Neuronal stem cell (in vitro differentiated cells): ENCODE measurements around the gene TTLL10.

ENCODE experiments used
- DNase-seq: peaks from one replicate; pipeline ENCODE4 v3.0.0-alpha.2; 2013; ENCODE audit warnings: low spot score
- H2AFZ ChIP-seq: one replicate; pipeline ENCODE4 v1.6.1; 2013; ENCODE audit warnings: mild to moderate bottlenecking, low read length, inconsistent platforms
- H2AK5ac ChIP-seq: 2 replicates; pipeline ENCODE4 v1.6.1; 2013; ENCODE audit warnings: low read depth, mild to moderate bottlenecking, inconsistent platforms, low read length, moderate library complexity, mixed read lengths
- H2BK120ac ChIP-seq: 2 replicates; pipeline ENCODE4 v1.6.1; 2013; ENCODE audit warnings: low read depth, mild to moderate bottlenecking, inconsistent platforms, low read length, moderate library complexity, mixed read lengths
- H2BK12ac ChIP-seq: one replicate; pipeline ENCODE4 v1.6.1; 2013; ENCODE audit warnings: low read length, inconsistent platforms
- H2BK15ac ChIP-seq: 2 replicates; pipeline ENCODE4 v1.6.1; 2013; ENCODE audit warnings: mild to moderate bottlenecking, low read length, inconsistent platforms, mixed read lengths
- H2BK5ac ChIP-seq: one replicate; pipeline ENCODE4 v1.6.1; 2013; ENCODE audit warnings: inconsistent platforms, mild to moderate bottlenecking, low read length, moderate library complexity
- H3K14ac ChIP-seq: one replicate; pipeline ENCODE4 v1.6.1; 2013; ENCODE audit warnings: low read length, inconsistent platforms
- H3K18ac ChIP-seq: 2 replicates; pipeline ENCODE4 v1.6.1; 2013; ENCODE audit warnings: low read length, inconsistent platforms
- H3K23ac ChIP-seq: 2 replicates; pipeline ENCODE4 v1.6.1; 2013; ENCODE audit warnings: low read depth, mild to moderate bottlenecking, mixed read lengths, low read length, inconsistent platforms; ENCODE audit not compliant: poor library complexity
- H3K27ac ChIP-seq: replicated peaks from 3 replicates; pipeline ENCODE4 v1.5.1; 2013; ENCODE audit warnings: low read length, inconsistent platforms
- H3K27me3 ChIP-seq, 3 experiments: 2 replicates each; pipeline ENCODE4 v1.6.1; 2013; ENCODE audit warnings: low read length in 3 of 3, mild to moderate bottlenecking in 2 of 3, inconsistent platforms in 1 of 3, low read depth in 1 of 3, mixed read lengths in 1 of 3, moderate library complexity in 1 of 3; ENCODE audit not compliant: control insufficient read depth in 3 of 3, insufficient read depth in 3 of 3
- H3K36me3 ChIP-seq, 2 donors: replicated peaks in 1 of 2; 2 replicates each; pipeline ENCODE4 v1.6.1; 2013; ENCODE audit warnings: low read length in 2 of 2; ENCODE audit not compliant: control insufficient read depth in 2 of 2, insufficient read depth in 2 of 2
- H3K4ac ChIP-seq: 2 replicates; pipeline ENCODE4 v1.6.1; 2013; ENCODE audit warnings: inconsistent platforms, mild to moderate bottlenecking, low read length, moderate library complexity
- H3K4me1 ChIP-seq, 2 donors: 1 replicate in 1 of 2; 2 replicates in 1 of 2; pipeline ENCODE4 v1.6.1; 2013; ENCODE audit warnings: low read length in 2 of 2, low read depth in 1 of 2; ENCODE audit not compliant: control insufficient read depth in 2 of 2, insufficient read depth in 1 of 2
- H3K4me2 ChIP-seq: one replicate; pipeline ENCODE4 v1.6.1; 2013; ENCODE audit warnings: mild to moderate bottlenecking, low read length, inconsistent platforms; ENCODE audit not compliant: insufficient read depth, poor library complexity, severe bottlenecking
- H3K4me3 ChIP-seq, 2 donors: 2 replicates each; pipeline ENCODE4 v1.5.1; 2013; ENCODE audit warnings: low read length in 2 of 2, mild to moderate bottlenecking in 2 of 2, inconsistent platforms in 1 of 2, moderate library complexity in 1 of 2
- H3K79me1 ChIP-seq: one replicate; pipeline ENCODE4 v1.6.1; 2013; ENCODE audit warnings: low read depth, mild to moderate bottlenecking, inconsistent platforms, low read length, moderate library complexity
- H3K9ac ChIP-seq: one replicate; pipeline ENCODE4 v1.6.1; 2013; ENCODE audit warnings: mild to moderate bottlenecking, low read depth, low read length, inconsistent platforms; ENCODE audit not compliant: poor library complexity
- H3K9me3 ChIP-seq, 2 donors: replicated peaks in 1 of 2; 2 replicates each; pipeline versions ENCODE3 to v1.6.1; 2013; ENCODE audit warnings: low read length in 2 of 2, mild to moderate bottlenecking in 2 of 2, inconsistent platforms in 1 of 2, low read depth in 1 of 2, mixed read lengths in 1 of 2, moderate library complexity in 1 of 2; ENCODE audit not compliant: control insufficient read depth in 2 of 2, insufficient read depth in 1 of 2
- H4K8ac ChIP-seq: one replicate; pipeline ENCODE4 v1.6.1; 2013; ENCODE audit warnings: low read depth, mild to moderate bottlenecking, inconsistent platforms, low read length, moderate library complexity
- H4K91ac ChIP-seq: one replicate; pipeline ENCODE4 v1.6.1; 2013; ENCODE audit warnings: low read length, low read depth, mild to moderate bottlenecking, inconsistent platforms; ENCODE audit not compliant: poor library complexity
- WGBS, 2 donors: extraction: QIAGEN DNeasy Blood & Tissue Kit; methylation state at CpG; one replicate each; pipeline ENCODE4 v1.1.7; 2013; ENCODE audit warnings: missing lambda C conversion rate in 2 of 2, mixed read lengths in 1 of 2; ENCODE audit not compliant: insufficient read length in 2 of 2, insufficient replicate concordance in 1 of 2; ENCODE audit errors: extremely low coverage in 2 of 2; 5-methylcytosine and 5-hydroxymethylcytosine counted together

Gene TTLL10

DNA sequence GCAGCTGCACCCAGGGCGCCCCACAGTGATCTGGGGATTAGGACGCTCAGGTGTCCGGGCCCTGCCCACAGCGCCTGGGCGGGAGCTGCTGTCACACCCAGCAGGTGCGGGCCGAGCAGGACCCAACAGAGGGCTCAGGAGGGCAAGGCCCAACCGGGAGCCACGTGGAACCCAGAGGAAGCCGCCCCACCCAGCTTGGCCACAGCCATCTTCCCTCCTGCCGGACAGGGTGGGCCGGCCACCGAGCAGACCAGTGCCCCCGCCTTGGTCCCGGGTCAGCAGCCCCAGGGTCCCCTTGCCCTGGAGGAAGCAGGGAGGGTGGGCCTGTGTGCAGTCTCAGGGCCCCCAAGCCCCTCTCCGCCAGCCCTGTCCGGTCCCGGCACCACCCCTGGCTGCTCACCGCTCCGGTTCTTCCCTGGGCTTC, 6.3 kb upstream of the TTLL10 start:
- no peaks in the 10 kb centered on the region for H3K79me1 ChIP-seq
- peak overlapping the region; percentile 75 for H2BK5ac ChIP-seq
- DNase-seq: no peak
- no peak overlapping the region for H3K4me3 ChIP-seq
- no peak overlapping the region for H4K8ac ChIP-seq
- H3K36me3 ChIP-seq: no peaks in the 10 kb centered on the region
- peak overlapping the region; percentile 56 for H2BK120ac ChIP-seq
- H3K23ac ChIP-seq: no peak overlapping the region
- H3K14ac ChIP-seq: peak overlapping the region; percentile 38
- H3K18ac ChIP-seq: peak overlapping the region; percentile 89
- no peak overlapping the region for H4K91ac ChIP-seq
- H2BK15ac ChIP-seq: peak overlapping the region; percentile 96
- peaks cover 10 to 27% of the 10 kb centered on the region in 2 donors for H3K4me1 ChIP-seq
- H3K4me2 ChIP-seq: no peak overlapping the region
- H3K4ac ChIP-seq: peak overlapping the region; percentile 6
- H2AK5ac ChIP-seq: peak overlapping the region; percentile 94
- H3K27ac ChIP-seq: no peak overlapping the region
- H3K9ac ChIP-seq: no peak overlapping the region
- H3K9me3 ChIP-seq: no peaks in the 10 kb centered on the region
- no peak overlapping the region for H2AFZ ChIP-seq
- H3K27me3 ChIP-seq: peaks cover 0 to 21% (median 14%) of the 10 kb centered on the region in 3 experiments
- no CpG with 5 or more reads among the region's 20 CpGs for WGBS, 2 donors
- peak overlapping the region; percentile 90 for H2BK12ac ChIP-seq

DNA sequence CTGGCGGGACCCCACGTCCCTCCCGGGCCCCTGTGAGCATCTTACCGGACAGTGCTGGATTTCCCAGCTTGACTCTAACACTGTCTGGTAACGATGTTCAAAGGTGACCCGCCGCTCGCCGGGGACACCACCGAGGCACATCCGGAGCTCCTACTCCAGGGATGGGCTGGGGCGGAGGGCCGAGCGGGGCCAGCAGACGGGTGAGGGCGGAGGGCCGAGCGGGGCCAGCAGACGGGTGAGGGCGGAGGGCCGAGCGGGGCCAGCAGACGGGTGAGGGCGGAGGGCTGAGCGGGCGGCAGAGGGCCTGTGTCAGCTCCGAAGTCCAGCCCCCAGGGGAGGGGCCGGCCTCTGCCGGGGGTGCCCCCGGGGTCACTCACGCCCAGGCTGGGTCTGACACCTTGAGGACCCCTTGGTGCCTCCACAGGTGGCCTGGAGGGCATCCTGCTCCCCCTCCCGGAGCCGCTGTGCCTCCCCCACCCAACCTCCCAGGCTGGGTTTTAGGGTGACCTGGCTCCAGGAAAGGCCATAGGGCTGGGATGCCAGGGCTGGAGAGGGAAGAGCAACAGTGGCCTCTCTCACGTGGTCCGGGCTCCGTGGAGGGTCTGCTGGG, 5.7 kb upstream of the TTLL10 start:
- Histone ChIP-seq H3K4ac (peak overlapping the region; percentile 6), H2AK5ac (peak overlapping the region; percentile 94), H3K36me3 (no peaks in the 10 kb centered on the region), H3K4me3 (no peak overlapping the region), H3K27ac (no peak overlapping the region), H3K4me2 (no peak overlapping the region), H3K4me1 (peaks cover 10 to 27% of the 10 kb centered on the region in 2 donors), H3K18ac (peak overlapping the region; percentile 71), H3K9me3 (no peaks in the 10 kb centered on the region), H3K14ac (no peak overlapping the region), H2AFZ (no peak overlapping the region), H2BK12ac (peak overlapping the region; percentile 90), H3K79me1 (no peaks in the 10 kb centered on the region), H4K8ac (no peak overlapping the region), H2BK120ac (peak overlapping the region; percentile 56), H2BK15ac (peak overlapping the region; percentile 96), H3K9ac (no peak overlapping the region), H3K23ac (no peak overlapping the region), H3K27me3 (peaks cover 0 to 22% (median 14%) of the 10 kb centered on the region in 3 experiments), H4K91ac (no peak overlapping the region), H2BK5ac (peak overlapping the region; percentile 75)
- no CpG with 5 or more reads among the region's 36 CpGs for WGBS, 2 donors
- no peak for DNase-seq

DNA sequence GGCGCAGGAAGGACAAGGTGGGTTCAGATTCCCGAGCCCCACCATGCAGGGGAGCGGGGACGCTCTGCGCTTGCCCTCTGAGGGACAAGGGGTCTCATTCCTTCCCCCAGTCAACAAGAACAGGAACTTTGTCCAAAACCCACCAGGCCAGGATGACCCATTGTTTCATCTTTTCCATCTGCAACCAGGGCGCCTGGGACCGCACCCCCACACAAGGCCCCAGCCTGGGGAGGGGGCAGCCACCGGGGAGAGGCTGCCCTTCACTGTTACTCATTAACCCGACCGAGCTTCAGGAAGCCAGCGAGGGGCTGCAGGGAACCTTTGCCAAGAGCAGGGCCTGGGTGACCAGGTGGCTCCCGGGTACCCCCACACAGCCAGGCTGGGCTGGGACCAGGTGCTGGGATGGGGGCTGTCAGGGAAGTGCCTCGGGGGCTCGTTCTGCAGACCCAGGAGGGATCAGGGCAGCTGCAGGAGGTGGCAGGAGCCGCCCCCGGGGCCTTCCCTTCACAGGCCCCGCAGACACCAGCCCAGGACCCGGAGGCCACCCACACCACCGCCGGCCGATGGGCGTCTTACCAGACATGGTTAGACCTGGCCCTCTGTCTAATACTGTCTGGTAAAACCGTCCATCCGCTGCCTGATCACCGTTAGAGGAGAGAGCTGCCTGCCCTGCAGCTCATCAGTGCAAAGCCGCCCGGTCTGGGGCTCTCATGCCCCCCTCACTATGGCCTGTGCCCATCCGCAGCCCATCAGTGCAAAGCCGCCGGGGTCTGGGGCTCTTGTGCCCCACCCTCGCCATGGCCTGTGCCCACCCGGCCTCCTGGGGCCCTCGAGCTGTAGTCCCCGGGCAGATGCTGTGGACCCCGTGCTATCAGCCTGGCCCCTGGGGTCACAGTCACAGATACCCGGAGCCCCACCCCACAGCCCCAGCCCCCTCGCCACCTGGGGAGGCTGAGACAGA, 4.9 kb upstream of the TTLL10 start:
- no peak overlapping the region for H3K4me2 ChIP-seq
- no peak overlapping the region for H3K14ac ChIP-seq
- H3K36me3 ChIP-seq: no peaks in the 10 kb centered on the region
- DNase-seq: no peak
- no peak overlapping the region for H4K8ac ChIP-seq
- no peak overlapping the region for H2AFZ ChIP-seq
- H2AK5ac ChIP-seq: peak overlapping the region; percentile 99
- no peaks in the 10 kb centered on the region for H3K9me3 ChIP-seq
- no peak overlapping the region for H3K9ac ChIP-seq
- H2BK5ac ChIP-seq: peak overlapping the region; percentile 39
- peak overlapping the region; percentile 31 for H3K23ac ChIP-seq
- no peak overlapping the region for H4K91ac ChIP-seq
- no peak overlapping the region for H2BK120ac ChIP-seq
- H3K27me3 ChIP-seq: peaks cover 0 to 30% (median 10%) of the 10 kb centered on the region in 3 experiments
- H3K4me1 ChIP-seq: peaks cover 15 to 33% of the 10 kb centered on the region in 2 donors
- H3K79me1 ChIP-seq: no peaks in the 10 kb centered on the region
- H3K27ac ChIP-seq: no peak overlapping the region
- peak overlapping the region; percentile 98 for H2BK15ac ChIP-seq
- H3K4ac ChIP-seq: no peak overlapping the region
- no peak overlapping the region for H2BK12ac ChIP-seq
- H3K18ac ChIP-seq: peak overlapping the region; percentile 64
- WGBS, 2 donors: no CpG with 5 or more reads among the region's 37 CpGs
- no peak overlapping the region for H3K4me3 ChIP-seq
